OCI-LY1 (cell line): Measurements from ENCODE around the gene PPP2R3B.

Experiments
- EZH2 ChIP-seq: fragments of 200-600 bp; sonication (generic), shearing (Covaris generic); IDR thresholded peaks from 2 replicates; pipeline ENCODE4 v1.8.0; 2017; ENCODE audit warnings: borderline replicate concordance, mixed run types, mild to moderate bottlenecking, antibody characterized with exemption, low read length, moderate library complexity, mixed read lengths
- TF ChIP-seq, protein P1 (sequence below): fragments of 200-600 bp; sonication (generic), shearing (Covaris generic); IDR thresholded peaks from 2 replicates; pipeline ENCODE4 v1.5.1; 2017; ENCODE audit warnings: mild to moderate bottlenecking, antibody characterized with exemption, low read length, moderate library complexity, mixed read lengths

DNA sequence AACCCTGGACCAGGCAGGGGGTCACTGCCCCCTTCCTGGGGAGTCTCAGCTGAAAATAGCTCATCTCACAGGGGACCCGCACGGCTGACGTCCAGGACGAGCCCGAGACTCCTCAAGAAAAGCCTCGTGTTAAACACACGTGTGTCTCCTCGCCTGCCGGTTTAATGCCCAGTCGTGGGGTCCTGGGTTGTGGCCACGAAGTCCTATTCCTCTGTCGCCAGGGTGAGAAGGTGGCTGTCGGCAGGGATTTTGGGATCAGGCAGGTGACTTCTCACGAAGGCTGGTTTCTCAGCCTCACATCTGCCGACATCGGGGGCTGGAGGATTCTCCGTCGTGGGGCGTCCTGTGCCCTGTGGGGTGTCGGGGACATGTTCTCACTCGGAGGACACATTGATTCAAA lies 44.3 kb upstream of the PPP2R3B start:
- no peak for TF ChIP-seq EZH2
- TF ChIP-seq, protein P1, sequence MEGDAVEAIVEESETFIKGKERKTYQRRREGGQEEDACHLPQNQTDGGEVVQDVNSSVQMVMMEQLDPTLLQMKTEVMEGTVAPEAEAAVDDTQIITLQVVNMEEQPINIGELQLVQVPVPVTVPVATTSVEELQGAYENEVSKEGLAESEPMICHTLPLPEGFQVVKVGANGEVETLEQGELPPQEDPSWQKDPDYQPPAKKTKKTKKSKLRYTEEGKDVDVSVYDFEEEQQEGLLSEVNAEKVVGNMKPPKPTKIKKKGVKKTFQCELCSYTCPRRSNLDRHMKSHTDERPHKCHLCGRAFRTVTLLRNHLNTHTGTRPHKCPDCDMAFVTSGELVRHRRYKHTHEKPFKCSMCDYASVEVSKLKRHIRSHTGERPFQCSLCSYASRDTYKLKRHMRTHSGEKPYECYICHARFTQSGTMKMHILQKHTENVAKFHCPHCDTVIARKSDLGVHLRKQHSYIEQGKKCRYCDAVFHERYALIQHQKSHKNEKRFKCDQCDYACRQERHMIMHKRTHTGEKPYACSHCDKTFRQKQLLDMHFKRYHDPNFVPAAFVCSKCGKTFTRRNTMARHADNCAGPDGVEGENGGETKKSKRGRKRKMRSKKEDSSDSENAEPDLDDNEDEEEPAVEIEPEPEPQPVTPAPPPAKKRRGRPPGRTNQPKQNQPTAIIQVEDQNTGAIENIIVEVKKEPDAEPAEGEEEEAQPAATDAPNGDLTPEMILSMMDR: no peak
